ENCODE results near the gene FBN2. TPM values are rescaled to one million over a fixed set of nuclear protein-coding genes. Genes with fewer than 3 reads are reported as not detected.

The FBN2 gene
- under 1 TPM; 0.06 to 0.98 (median 0.45) TPM for total RNA-seq
- long read RNA-seq = 0 reads

GRCh38 chr5:128538000-128538249 is at the start of gene FBN2:
FBN2 (minus strand) TSS chr5:128538245; CDS start chr5:128537603, 642 bp downstream.
- DNase-seq (no peak), ATAC-seq (no peak)
- H3K27me3 ChIP-seq = peaks cover 0 to 11% of the 10 kb centered on the region in 2 donors
- peak within 1 kb of the TSS; percentile 2 to 44 (median 16) for H3K4me3 ChIP-seq
- no peak for TF ChIP-seq CTCF (IDR thresholded peaks at IDR 0.05)
- no peak for TF ChIP-seq POLR2A (IDR thresholded peaks at IDR 0.05)
- H3K27ac ChIP-seq = no peak within 1 kb of the TSS
- no peaks in the 10 kb centered on the region for H3K36me3 ChIP-seq
- intact Hi-C loops (cut with DNase I) = no loop called here
- H3K9me3 ChIP-seq = no peaks in the 10 kb centered on the region
- WGBS (ENCODE audit: insufficient coverage, low coverage, low lambda C conversion rate, missing lambda C conversion rate) = 4% methylated on average over 18 of the region's 26 CpGs
- peaks cover 0 to 17% (median 0%) of the 10 kb centered on the region in 4 donors for H3K4me1 ChIP-seq

- intact Hi-C loops (cut with DNase I) = no loop called here
- 43% methylated on average over 2 of the region's 2 CpGs for WGBS (ENCODE audit: insufficient coverage, low coverage, low lambda C conversion rate, missing lambda C conversion rate)
- H3K4me1 ChIP-seq = no peaks in the 10 kb centered on the region
- no peak overlapping the region for H3K27ac ChIP-seq
- no peak for DNase-seq
- no peak overlapping the region for H3K4me3 ChIP-seq
- no peaks in the 10 kb centered on the region for H3K27me3 ChIP-seq
- TF ChIP-seq CTCF (IDR thresholded peaks at IDR 0.05) (no peak), POLR2A (IDR thresholded peaks at IDR 0.05) (no peak)
- no peaks in the 10 kb centered on the region for H3K36me3 ChIP-seq
- H3K9me3 ChIP-seq = no peaks in the 10 kb centered on the region
- no peak for ATAC-seq
These were observed 49.2 kb upstream of the FBN2 start for GRCh38 chr5:128587275-128587674.

GRCh38 chr5:128586848-128587247 is 48.8 kb upstream of the FBN2 start:
- no peak for ATAC-seq
- no peaks in the 10 kb centered on the region for H3K27me3 ChIP-seq
- intact Hi-C loops (cut with DNase I) = no loop called here
- TF ChIP-seq CTCF (IDR thresholded peaks at IDR 0.05) (no peak), POLR2A (IDR thresholded peaks at IDR 0.05) (no peak)
- 17% methylated on average over 1 of the region's 1 CpG for WGBS (ENCODE audit: insufficient coverage, low coverage, low lambda C conversion rate, missing lambda C conversion rate)
- H3K36me3 ChIP-seq = no peaks in the 10 kb centered on the region
- H3K4me1 ChIP-seq = no peaks in the 10 kb centered on the region
- H3K27ac ChIP-seq = no peak overlapping the region
- no peaks in the 10 kb centered on the region for H3K9me3 ChIP-seq
- H3K4me3 ChIP-seq = no peak overlapping the region
- DNase-seq = no peak

GRCh38 chr5:128579639-128580038 is 41.6 kb upstream of the FBN2 start:
- intact Hi-C loops (cut with DNase I) = no loop called here

More at GRCh38 chr5:128579639-128580038, 41.6 kb upstream of the FBN2 start:
- WGBS (ENCODE audit: insufficient coverage, low coverage, low lambda C conversion rate, missing lambda C conversion rate) = 40% methylated on average over 4 of the region's 4 CpGs
- Histone ChIP-seq H3K9me3 (no peaks in the 10 kb centered on the region), H3K27ac (no peak overlapping the region), H3K27me3 (no peaks in the 10 kb centered on the region), H3K36me3 (no peaks in the 10 kb centered on the region), H3K4me3 (no peak overlapping the region), H3K4me1 (no peaks in the 10 kb centered on the region)
- no peak for TF ChIP-seq CTCF (IDR thresholded peaks at IDR 0.05)
- TF ChIP-seq POLR2A (IDR thresholded peaks at IDR 0.05) = no peak
- ATAC-seq = no peak
- DNase-seq = no peak
